GM12878 (cell line): Measurements from ENCODE around the gene SSBP3. TPM values are rescaled to one million over a fixed set of nuclear protein-coding genes. Genes with fewer than 3 reads are reported as not detected.

Experiments
- ATAC-seq: fragments of 200-7000 bp; cut with Tn5 transposase; 3 replicates; pipeline ENCODE4 v1.9.1; 2020; ENCODE audit warnings: mild to moderate bottlenecking, moderate library complexity
- BruUV-seq: library from RNA; stranded (reverse); fragments of 400-500 nt; replicated peaks from 2 replicates; lab custom pipeline; 2021; lab: Mats Ljungman, UMichigan
- CTCF ChIA-PET: fragments of 300-600 bp; sonication (Branson Sonifier 250); formaldehyde crosslinking; extraction: SDS; loops from one replicate; lab custom pipeline; 2021; ENCODE audit warnings: inconsistent platforms; lab: Yijun Ruan, JAX
- POLR2A ChIA-PET: fragments of 350-600 bp; formaldehyde crosslinking; extraction: SDS; loops from one replicate; lab custom pipeline; 2021; ENCODE audit warnings: inconsistent platforms; lab: Charles Lee
- RAD21 ChIA-PET: fragments of 300-600 bp; sonication (Branson Sonifier 250); formaldehyde crosslinking; loops from one replicate; lab custom pipeline; 2023; ENCODE audit warnings: antibody characterized with exemption; ENCODE audit not compliant: unreplicated experiment; lab: Charles Lee
- SMC1A ChIA-PET: fragments of 300-600 bp; sonication (Branson Sonifier 250); formaldehyde crosslinking; loops from one replicate; lab custom pipeline; 2023; ENCODE audit not compliant: unreplicated experiment, uncharacterized antibody; lab: Charles Lee
- DNase-seq: peaks from one replicate; pipeline ENCODE4 v3.0.0-alpha.2; 2011; ENCODE audit warnings: low read depth, low spot score
- FAIRE-seq: peaks from 3 replicates; lab custom pipeline; 2011; peaks lifted over from hg19 to GRCh38; lab: Jason Lieb, UNC
- H2AFZ ChIP-seq: 2 replicates; pipeline ENCODE4 v1.6.0; 2011; ENCODE audit warnings: low read depth, low read length, control low read depth; ENCODE audit not compliant: control insufficient read depth
- H3K27ac ChIP-seq: 2 replicates; pipeline ENCODE4 v1.5.1; 2011; ENCODE audit warnings: control low read depth; ENCODE audit not compliant: control insufficient read depth, insufficient read depth
- H3K27me3 ChIP-seq, 2 experiments: replicated peaks in 1 of 2; 2 replicates each; pipeline versions ENCODE4 v1.6.0 to v1.6.1; 2011; ENCODE audit warnings: low read length in 1 of 2; ENCODE audit not compliant: control insufficient read depth in 2 of 2, insufficient read depth in 2 of 2
- H3K36me3 ChIP-seq, 2 experiments: 2 replicates each; pipeline ENCODE4 v1.5.1; 2011; ENCODE audit warnings: low read length in 1 of 2; ENCODE audit not compliant: control insufficient read depth in 2 of 2, insufficient read depth in 2 of 2
- H3K4me1 ChIP-seq: 2 replicates; pipeline ENCODE4 v1.6.1; 2011; ENCODE audit warnings: mild to moderate bottlenecking, low read length, moderate library complexity, mixed read lengths; ENCODE audit not compliant: control insufficient read depth, insufficient read depth
- H3K4me2 ChIP-seq: 2 replicates; pipeline ENCODE4 v1.6.0; 2011; ENCODE audit warnings: control low read depth; ENCODE audit not compliant: control insufficient read depth, insufficient read depth
- H3K4me3 ChIP-seq: fragments of 200-600 bp; sonication (generic); 2 replicates; pipeline ENCODE4 v1.5.1; 2016
- H3K79me2 ChIP-seq: 2 replicates; pipeline ENCODE4 v1.6.0; 2011; ENCODE audit warnings: low read length; ENCODE audit not compliant: control insufficient read depth, insufficient read depth
- H3K9ac ChIP-seq: 2 replicates; pipeline ENCODE4 v1.8.0; 2011; ENCODE audit warnings: low read length, control low read depth, mixed read lengths; ENCODE audit not compliant: control insufficient read depth, insufficient read depth
- H3K9me3 ChIP-seq: replicated peaks from 3 replicates; pipeline ENCODE4 v1.5.1; 2011; ENCODE audit warnings: mild to moderate bottlenecking, low read length; ENCODE audit not compliant: control insufficient read depth, insufficient read depth
- H4K20me1 ChIP-seq: 2 replicates; pipeline ENCODE4 v1.6.0; 2011; ENCODE audit not compliant: control insufficient read depth, insufficient read depth
- CEBPB ChIP-seq, 2 experiments: fragments of 150-350 bp in 1 of 2; IDR thresholded peaks; 2 replicates each; pipeline ENCODE4 v1.6.1; 2012 to 2014; ENCODE audit warnings: low read depth in 2 of 2, low read length in 2 of 2, borderline replicate concordance in 1 of 2, inconsistent platforms in 1 of 2
- GATAD2B ChIP-seq: fragments of 450-650 bp; conservative IDR thresholded peaks from 2 replicates; pipeline ENCODE4 v1.6.1; 2017; ENCODE audit warnings: low read depth, mild to moderate bottlenecking, moderate library complexity
- NFXL1 ChIP-seq: fragments of 450-650 bp; IDR thresholded peaks from 2 replicates; pipeline ENCODE4 v1.6.1; 2017; ENCODE audit warnings: antibody characterized with exemption, mild to moderate bottlenecking, borderline replicate concordance
- NFYB ChIP-seq: IDR thresholded peaks from 2 replicates; pipeline ENCODE4 v1.6.1; 2011; ENCODE audit warnings: low read depth, mild to moderate bottlenecking, low read length, improper control_type of control experiment, moderate library complexity; ENCODE audit not compliant: insufficient read depth
- PAX5 ChIP-seq: IDR thresholded peaks from 2 replicates; pipeline ENCODE4 v1.6.1; 2011; ENCODE audit warnings: low read depth, low read length, borderline replicate concordance
- RUNX3 ChIP-seq: IDR thresholded peaks from 2 replicates; pipeline ENCODE4 v1.6.1; 2012; ENCODE audit warnings: low read length, inconsistent platforms
- SIN3A ChIP-seq: IDR thresholded peaks from 2 replicates; pipeline ENCODE4 v1.6.1; 2012; ENCODE audit warnings: low read depth, low read length, improper control_type of control experiment
- SIX5 ChIP-seq: IDR thresholded peaks from 2 replicates; pipeline ENCODE4 v1.6.1; 2011; ENCODE audit warnings: mild to moderate bottlenecking, low read depth, low read length, moderate library complexity; ENCODE audit not compliant: severe bottlenecking
- TCF12 ChIP-seq: IDR thresholded peaks from 2 replicates; pipeline ENCODE4 v1.6.1; 2011; ENCODE audit warnings: low read depth, mild to moderate bottlenecking, low read length
- ZNF217 ChIP-seq: fragments of 450-650 bp; IDR thresholded peaks from 2 replicates; pipeline ENCODE4 v1.6.1; 2017; ENCODE audit warnings: antibody characterized with exemption, mild to moderate bottlenecking
- WGBS: methylation state at CpG from one replicate; pipeline ENCODE4 v1.1.6; 2016; ENCODE audit warnings: low lambda C conversion rate; ENCODE audit not compliant: insufficient replicate concordance, insufficient coverage; ENCODE audit errors: missing lambda C conversion rate; 5-methylcytosine and 5-hydroxymethylcytosine counted together
- in situ Hi-C: fragments of 300-500 bp; cut with MboI; formaldehyde crosslinking; loops from 9 replicates; pipeline ENCODE4 v1.14.3; 2018; ENCODE audit warnings: mixed read lengths
- intact Hi-C: fragments of 100-400 bp; cut with micrococcal nuclease; formaldehyde crosslinking; loops from one replicate; pipeline ENCODE4 v1.14.2; 2022; ENCODE audit not compliant: unreplicated experiment
- polyA plus RNA-seq, 11 experiments: library from polyadenylated mRNA; depleted of rRNA in 4 of 11; unstranded in 6 of 11; stranded (reverse) in 5 of 11; fragments of >200 nt; fragmentation: Nextera tagmentation in 4 of 11; fragmentation: Illumina TruSeq in 1 of 11; extraction: Ambion mirVana in 4 of 11; extraction: Trizol in 1 of 11; gene quantifications; 1 replicate in 1 of 11; 2 replicates in 10 of 11; pipeline versions ENCODE4 v1.2.1 to v1.2.3, GENCODE V29; 2011 to 2016; ENCODE audit warnings: inconsistent platforms in 2 of 11, missing spikeins in 2 of 11, low read depth in 1 of 11
- total RNA-seq, 4 experiments: library from RNA; depleted of rRNA in 3 of 4; stranded (reverse); fragments of >200 nt in 3 of 4; fragmentation: Illumina TruSeq in 1 of 4; extraction: Trizol in 1 of 4; gene quantifications; 2 replicates each; pipeline versions ENCODE4 v1.2.1 to v1.2.3, GENCODE V29; 2013 to 2021
- TF ChIP-seq, protein P1 (sequence below): IDR thresholded peaks from 2 replicates; pipeline ENCODE4 v1.6.1; 2011; ENCODE audit warnings: borderline replicate concordance, low read depth, mild to moderate bottlenecking, moderate library complexity, mixed read lengths, low read length; ENCODE audit not compliant: insufficient read depth; ENCODE audit errors: extremely low read length

The SSBP3 gene
- total and polyA plus RNA-seq, 10 of the 15 experiments (the other 5 are each of a cell fraction or from before 2014, with no cell fraction given), result 4.1 to 51.7 (median 17.1) TPM

- 76% methylated on average over 6 of the region's 6 CpGs for WGBS
- TF ChIP-seq GATAD2B, result no peak
- no peak for TF ChIP-seq NFXL1
- TF ChIP-seq, protein P1, sequence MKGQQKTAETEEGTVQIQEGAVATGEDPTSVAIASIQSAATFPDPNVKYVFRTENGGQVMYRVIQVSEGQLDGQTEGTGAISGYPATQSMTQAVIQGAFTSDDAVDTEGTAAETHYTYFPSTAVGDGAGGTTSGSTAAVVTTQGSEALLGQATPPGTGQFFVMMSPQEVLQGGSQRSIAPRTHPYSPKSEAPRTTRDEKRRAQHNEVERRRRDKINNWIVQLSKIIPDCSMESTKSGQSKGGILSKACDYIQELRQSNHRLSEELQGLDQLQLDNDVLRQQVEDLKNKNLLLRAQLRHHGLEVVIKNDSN, result no peak
- no peak for TF ChIP-seq PAX5
- TF ChIP-seq ZNF217, result no peak
- no peak for TF ChIP-seq NFYB
- TF ChIP-seq TCF12, result no peak
- no peak for TF ChIP-seq RUNX3
- no peak for TF ChIP-seq CEBPB (IDR thresholded peaks at IDR 0.05; ENCODE audit: borderline replicate concordance in 1 of 2, low read depth in 2 of 2, low read length in 2 of 2)
- TF ChIP-seq SIN3A, result no peak
- no peak for TF ChIP-seq SIX5
- TF ChIP-seq, all 136 proteins: peak for 0
- ATAC-seq, result no peak
- ChIA-PET POLR2A (no interaction called here), RAD21 (no interaction called here), CTCF (no interaction called here), SMC1A (no interaction called here)
- DNase-seq, result no peak
- no peak overlapping the region for H3K27ac ChIP-seq
- no TSS peak for BruUV-seq
- H3K4me2 ChIP-seq, result no peak overlapping the region
- H3K4me1 ChIP-seq, result no peaks in the 10 kb centered on the region
- no peak overlapping the region for H3K4me3 ChIP-seq
- no peak overlapping the region for H3K9ac ChIP-seq
- H3K9me3 ChIP-seq, result no peaks in the 10 kb centered on the region
- H2AFZ ChIP-seq, result no peak overlapping the region
- in situ Hi-C loops (no loop called here), intact Hi-C loops (no loop called here)
- H4K20me1 ChIP-seq, result no peaks in the 10 kb centered on the region
- no peak for FAIRE-seq
- no peaks in the 10 kb centered on the region for H3K79me2 ChIP-seq
- no peaks in the 10 kb centered on the region for H3K27me3 ChIP-seq
- peaks cover 1 to 2% of the 10 kb centered on the region in 2 experiments; a peak in 3 of 4 replicates for H3K36me3 ChIP-seq
Measured at GRCh38 chr1:54340434-54340833, 65.8 kb downstream of the SSBP3 start.
